GM23248 (cell line): ENCODE results near the gene SSH3.

Source experiments
- EZH2 ChIP-seq: fragments of 200-600 bp; sonication (generic); IDR thresholded peaks from 2 replicates; pipeline ENCODE4 v1.6.1; 2018; ENCODE audit warnings: antibody characterized with exemption, mild to moderate bottlenecking; ENCODE audit not compliant: insufficient read depth, poor library complexity, severe bottlenecking
- EZH2phosphoT487 ChIP-seq: fragments of 200-600 bp; sonication (generic); IDR thresholded peaks from 2 replicates; pipeline ENCODE4 v1.6.1; 2018; ENCODE audit warnings: antibody characterized with exemption, moderate library complexity, mild to moderate bottlenecking, low read depth; ENCODE audit not compliant: insufficient read depth

GRCh38 chr11:67288452-67289225 lies 14.7 kb upstream of the SSH3 start:
- no peak for TF ChIP-seq EZH2phosphoT487
- no peak for TF ChIP-seq EZH2
